NT2/D1 (cell line): ENCODE results near the gene PPP3CA.

ENCODE experiments used
- DNase-seq: peaks from one replicate; pipeline ENCODE4 v3.0.0-alpha.2; 2011; ENCODE audit warnings: low read depth, low spot score
- H3K27me3 ChIP-seq: 2 replicates; pipeline ENCODE4 v1.6.0; 2011; ENCODE audit warnings: mild to moderate bottlenecking; ENCODE audit not compliant: insufficient read length, insufficient read depth
- H3K36me3 ChIP-seq: 2 replicates; pipeline ENCODE4 v1.6.1; 2011; ENCODE audit warnings: mild to moderate bottlenecking, low read length, mixed read lengths; ENCODE audit not compliant: insufficient read depth, insufficient read length
- H3K4me1 ChIP-seq: 2 replicates; pipeline ENCODE4 v1.5.1; 2011; ENCODE audit not compliant: insufficient read depth, insufficient read length
- H3K4me3 ChIP-seq: 2 replicates; pipeline ENCODE4 v1.5.1; 2011; ENCODE audit warnings: low read depth; ENCODE audit not compliant: insufficient read length
- H3K9ac ChIP-seq: 2 replicates; pipeline ENCODE4 v1.6.0; 2011; ENCODE audit warnings: low read depth; ENCODE audit not compliant: insufficient read length
- H3K9me3 ChIP-seq: 2 replicates; pipeline ENCODE4 v1.5.1; 2011; ENCODE audit warnings: mild to moderate bottlenecking, low read length; ENCODE audit not compliant: insufficient read depth
- SUZ12 ChIP-seq: IDR thresholded peaks from 2 replicates; pipeline ENCODE4 v1.6.1; 2011; ENCODE audit not compliant: insufficient read length, insufficient read depth; ENCODE audit errors: extremely low read depth
- YY1 ChIP-seq: IDR thresholded peaks from 2 replicates; pipeline ENCODE4 v1.6.1; 2011; ENCODE audit not compliant: insufficient read length, insufficient read depth
- ZNF274 ChIP-seq: IDR thresholded peaks from 2 replicates; pipeline ENCODE4 v1.6.1; 2011; ENCODE audit warnings: mild to moderate bottlenecking, low read depth, low read length

PPP3CA gene

GRCh38 chr4:101050837-101051205 is 296.5 kb downstream of the PPP3CA start:
- H3K9ac ChIP-seq = no peak overlapping the region
- TF ChIP-seq SUZ12 = no peak
- no peak for TF ChIP-seq YY1
- no peak for TF ChIP-seq ZNF274

DNA sequence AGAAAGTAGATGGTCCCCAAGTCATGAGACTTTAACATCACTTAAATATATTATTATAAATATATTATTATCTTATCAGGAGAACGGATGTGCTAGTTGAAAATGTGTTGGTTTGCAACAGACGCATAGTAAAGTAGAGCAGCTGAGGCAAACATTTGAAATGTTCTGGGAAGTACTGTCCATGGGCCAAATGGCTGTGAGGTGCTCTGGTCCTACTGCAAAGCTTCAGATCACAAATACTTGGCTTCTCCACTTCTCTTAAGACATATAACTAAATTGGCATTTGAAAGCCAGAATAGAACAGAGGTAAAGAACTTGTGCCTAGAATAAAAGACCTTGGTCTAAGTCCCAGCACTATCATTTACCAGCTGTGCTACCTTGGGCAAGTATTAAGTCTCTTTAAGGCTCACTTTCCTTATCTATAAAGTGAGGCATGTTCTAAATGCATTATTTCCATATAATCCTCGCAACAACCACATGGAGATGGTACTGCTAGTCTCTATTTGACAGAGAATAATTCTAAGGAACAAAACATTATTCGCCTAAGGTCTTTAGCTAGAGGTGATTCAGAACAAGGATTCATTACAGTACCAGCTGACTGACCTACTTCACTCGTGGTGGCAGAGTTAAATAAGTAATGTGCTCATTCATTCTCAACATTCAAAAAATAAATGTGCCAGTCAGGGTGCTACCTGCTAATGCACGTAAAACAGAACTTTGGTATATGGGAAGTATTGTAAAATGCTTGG is 297.1 kb downstream of the PPP3CA start:
- no peak for DNase-seq
- no peak overlapping the region for H3K4me3 ChIP-seq
- H3K4me1 ChIP-seq = no peaks in the 10 kb centered on the region
- H3K27me3 ChIP-seq = no peaks in the 10 kb centered on the region
- no peak overlapping the region for H3K9ac ChIP-seq
- H3K36me3 ChIP-seq = no peaks in the 10 kb centered on the region
- no peaks in the 10 kb centered on the region for H3K9me3 ChIP-seq
- TF ChIP-seq YY1 = no peak
- TF ChIP-seq SUZ12 = no peak
- TF ChIP-seq ZNF274 = no peak

More at GRCh38 chr4:101050837-101051205, 296.5 kb downstream of the PPP3CA start:
- Histone ChIP-seq H3K4me3 (no peak overlapping the region), H3K9me3 (no peaks in the 10 kb centered on the region), H3K4me1 (no peaks in the 10 kb centered on the region), H3K36me3 (no peaks in the 10 kb centered on the region), H3K27me3 (no peaks in the 10 kb centered on the region)
- DNase-seq = no peak

DNA sequence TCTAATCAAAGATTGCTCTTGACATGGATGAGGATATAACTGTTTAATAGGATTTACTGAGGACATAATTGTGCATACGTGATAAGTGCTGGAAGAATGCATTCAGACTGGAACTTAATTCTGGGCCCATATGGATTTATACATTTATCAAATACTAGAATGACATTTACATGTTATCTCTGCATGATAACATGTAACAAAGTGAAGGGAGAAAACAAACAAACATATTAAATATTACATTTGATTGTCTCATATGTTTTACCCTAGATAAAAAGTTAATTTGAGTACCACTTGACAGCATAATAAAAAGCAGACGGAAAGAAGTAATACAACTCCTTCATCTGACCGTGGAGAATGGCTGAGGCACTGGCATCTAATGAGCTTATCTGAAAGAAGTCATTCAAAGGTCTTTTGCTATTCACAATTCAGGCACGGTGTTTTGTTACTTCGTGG is 297.8 kb downstream of the PPP3CA start:
- TF ChIP-seq ZNF274 = no peak
- no peak for TF ChIP-seq SUZ12
- no peak for TF ChIP-seq YY1
- no peak for DNase-seq
- Histone ChIP-seq H3K4me3 (no peak overlapping the region), H3K36me3 (no peaks in the 10 kb centered on the region), H3K9me3 (no peaks in the 10 kb centered on the region), H3K4me1 (no peaks in the 10 kb centered on the region), H3K27me3 (no peaks in the 10 kb centered on the region), H3K9ac (no peak overlapping the region)

- H3K4me1 ChIP-seq = no peaks in the 10 kb centered on the region
- H3K9me3 ChIP-seq = no peaks in the 10 kb centered on the region
- no peaks in the 10 kb centered on the region for H3K27me3 ChIP-seq
- no peak for DNase-seq
- TF ChIP-seq YY1 = no peak
- TF ChIP-seq SUZ12 = no peak
- no peak for TF ChIP-seq ZNF274
- no peaks in the 10 kb centered on the region for H3K36me3 ChIP-seq
- no peak overlapping the region for H3K9ac ChIP-seq
- no peak overlapping the region for H3K4me3 ChIP-seq
Measured at GRCh38 chr4:101044766-101045165, 302.6 kb downstream of the PPP3CA start.

GRCh38 chr4:101042847-101043246 is 304.5 kb downstream of the PPP3CA start:
- Histone ChIP-seq H3K4me3 (no peak overlapping the region), H3K27me3 (no peaks in the 10 kb centered on the region), H3K9me3 (no peaks in the 10 kb centered on the region), H3K4me1 (no peaks in the 10 kb centered on the region), H3K36me3 (no peaks in the 10 kb centered on the region), H3K9ac (no peak overlapping the region)
- no peak for DNase-seq
- no peak for TF ChIP-seq SUZ12
- TF ChIP-seq YY1 = no peak
- no peak for TF ChIP-seq ZNF274

DNA sequence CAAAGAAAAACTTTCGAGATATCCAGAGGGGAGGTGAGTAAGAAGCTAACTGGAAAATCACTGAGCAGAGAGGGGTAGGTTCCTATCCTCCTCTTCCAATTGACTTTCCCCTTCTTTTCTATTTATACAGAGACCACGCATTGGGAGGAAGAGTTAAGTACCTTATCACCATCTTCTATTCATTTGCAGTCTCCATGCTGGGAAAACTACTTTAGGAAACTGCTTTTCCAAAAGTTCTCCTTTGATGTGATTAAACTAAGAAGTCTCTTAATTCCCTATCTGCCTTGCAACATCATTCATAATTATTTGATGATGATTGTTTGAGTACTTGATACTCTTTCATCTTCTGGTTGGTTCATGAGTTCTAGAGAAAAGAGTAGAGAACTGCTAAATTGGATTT is 306.6 kb downstream of the PPP3CA start:
- no peak for DNase-seq
- Histone ChIP-seq H3K27me3 (no peaks in the 10 kb centered on the region), H3K4me1 (no peaks in the 10 kb centered on the region), H3K9ac (no peak overlapping the region), H3K4me3 (no peak overlapping the region), H3K36me3 (no peaks in the 10 kb centered on the region), H3K9me3 (no peaks in the 10 kb centered on the region)
- TF ChIP-seq ZNF274 (no peak), SUZ12 (no peak), YY1 (no peak)

DNA sequence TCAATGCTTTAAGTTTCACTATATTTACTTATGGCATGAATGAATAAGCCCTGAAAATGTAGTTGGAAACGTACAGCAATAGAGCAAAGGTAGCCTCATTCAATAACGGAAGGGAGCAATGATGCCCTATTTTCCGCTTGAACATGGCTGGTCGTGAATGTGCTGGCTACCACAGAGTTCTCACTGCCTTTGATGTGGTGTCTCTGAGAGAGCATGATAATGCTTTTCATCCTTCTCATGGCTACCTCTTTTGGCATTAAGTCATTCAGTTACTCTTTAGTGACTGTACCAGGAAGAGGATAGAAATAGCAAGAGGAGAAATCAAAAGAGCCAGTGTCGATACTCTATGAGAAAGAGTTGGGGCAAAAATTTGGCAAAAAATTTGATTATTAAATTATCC is 308.0 kb downstream of the PPP3CA start:
- Histone ChIP-seq H3K4me1 (no peaks in the 10 kb centered on the region), H3K4me3 (no peak overlapping the region), H3K9ac (no peak overlapping the region), H3K36me3 (no peaks in the 10 kb centered on the region), H3K9me3 (no peaks in the 10 kb centered on the region), H3K27me3 (no peaks in the 10 kb centered on the region)
- TF ChIP-seq ZNF274 (no peak), SUZ12 (no peak), YY1 (no peak)
- DNase-seq = no peak
